GM18505 (cell line): Measurements from ENCODE around the gene IFNLR1.

Experiments used
- ATAC-seq: cut with Tn5 transposase; IDR thresholded peaks from one replicate; pipeline ENCODE4 v1.9.1; 2021; ENCODE audit not compliant: unreplicated experiment
- POLR2A ChIP-seq: IDR thresholded peaks from 4 replicates; pipeline ENCODE4 v1.6.1; 2011; ENCODE audit warnings: borderline replicate concordance; ENCODE audit not compliant: insufficient read depth, insufficient read length; ENCODE audit errors: extremely low read depth

IFNLR1 gene

GRCh38 chr1:24178407-24178806, 8.7 kb downstream of the IFNLR1 start:
- no peak for ATAC-seq
- TF ChIP-seq POLR2A: no peak

GRCh38 chr1:24177161-24177560, 9.9 kb downstream of the IFNLR1 start:
- ATAC-seq: no peak
- TF ChIP-seq POLR2A: no peak

- TF ChIP-seq POLR2A: no peak
- no peak for ATAC-seq
Observed at GRCh38 chr1:24175033-24175755, 11.9 kb downstream of the IFNLR1 start.

GRCh38 chr1:24173638-24174575, 13.2 kb downstream of the IFNLR1 start:
- no peak for ATAC-seq
- no peak for TF ChIP-seq POLR2A

GRCh38 chr1:24172598-24172997, 14.5 kb downstream of the IFNLR1 start:
- TF ChIP-seq POLR2A: no peak
- no peak for ATAC-seq

GRCh38 chr1:24169286-24169685, 17.8 kb downstream of the IFNLR1 start:
- no peak for ATAC-seq
- TF ChIP-seq POLR2A: no peak

- TF ChIP-seq POLR2A: no peak
- ATAC-seq: no peak
Observed at GRCh38 chr1:24168245-24168644, 18.8 kb downstream of the IFNLR1 start.

GRCh38 chr1:24167008-24167407, 20.1 kb downstream of the IFNLR1 start:
- TF ChIP-seq POLR2A: no peak
- no peak for ATAC-seq

- no peak for TF ChIP-seq POLR2A
- no peak for ATAC-seq
Observed at GRCh38 chr1:24165500-24165899, 21.6 kb downstream of the IFNLR1 start.

- TF ChIP-seq POLR2A: no peak
- ATAC-seq: no peak
Observed at GRCh38 chr1:24164004-24164403, 23.1 kb downstream of the IFNLR1 start.

- no peak for TF ChIP-seq POLR2A
- no peak for ATAC-seq
Observed at GRCh38 chr1:24162201-24162600, 24.9 kb downstream of the IFNLR1 start.

- TF ChIP-seq POLR2A: no peak
- no peak for ATAC-seq
Observed at GRCh38 chr1:24161270-24161669, 25.8 kb downstream of the IFNLR1 start.

GRCh38 chr1:24159366-24159765, 27.7 kb downstream of the IFNLR1 start:
- ATAC-seq: no peak
- TF ChIP-seq POLR2A: no peak

GRCh38 chr1:24157918-24158481, 29.1 kb downstream of the IFNLR1 start:
- ATAC-seq: no peak
- TF ChIP-seq POLR2A: no peak

GRCh38 chr1:24156542-24157260, 30.4 kb downstream of the IFNLR1 start:
- no peak for ATAC-seq

More at GRCh38 chr1:24156542-24157260, 30.4 kb downstream of the IFNLR1 start:
- no peak for TF ChIP-seq POLR2A
